WTC11 (cell line): ENCODE data around the gene PTPN12. TPM values are rescaled to one million over a fixed set of nuclear protein-coding genes. Genes with fewer than 3 reads are reported as not detected.

Experiments used
- ATAC-seq: fragments of 200-7000 bp; cut with Tn5 transposase; 2 replicates; pipeline ENCODE4 v1.10.0; 2021; ENCODE audit warnings: mild to moderate bottlenecking, moderate library complexity
- CTCF ChIA-PET: fragments of 300-600 bp; sonication (Branson Sonifier 250); formaldehyde crosslinking; loops from one replicate; lab custom pipeline; 2021; ENCODE audit warnings: antibody characterized with exemption; lab: Charles Lee
- POLR2A ChIA-PET: fragments of 350-600 bp; sonication (Branson Sonifier 250); formaldehyde crosslinking; loops from one replicate; lab custom pipeline; 2021; ENCODE audit warnings: antibody characterized with exemption; lab: Charles Lee
- DNase-seq: peaks from one replicate; pipeline ENCODE4 v3.0.0; 2021; ENCODE audit warnings: low spot score
- H3K27ac Mint-ChIP-seq: 2 replicates; pipeline ENCODE4 v1.8.0; 2021; ENCODE audit warnings: mixed read lengths
- H3K27me3 Mint-ChIP-seq: 2 replicates; pipeline ENCODE4 v1.8.0; 2021; ENCODE audit warnings: low read depth, mild to moderate bottlenecking, moderate library complexity, mixed read lengths
- H3K36me3 Mint-ChIP-seq: 2 replicates; pipeline ENCODE4 v1.8.0; 2021; ENCODE audit warnings: mixed read lengths
- H3K4me1 Mint-ChIP-seq: 2 replicates; pipeline ENCODE4 v1.8.0; 2022; ENCODE audit warnings: mixed read lengths
- H3K4me3 Mint-ChIP-seq: 2 replicates; pipeline ENCODE4 v1.8.0; 2021; ENCODE audit warnings: mild to moderate bottlenecking, moderate library complexity, mixed read lengths
- H3K9me3 Mint-ChIP-seq: 2 replicates; pipeline ENCODE4 v1.8.0; 2021; ENCODE audit warnings: mixed read lengths
- ATF6 ChIP-seq: sonication (generic); formaldehyde crosslinking; IDR thresholded peaks from 2 replicates; pipeline ENCODE4 v1.8.1; 2023; ENCODE audit warnings: mild to moderate bottlenecking, missing genetic modification reagents
- CTCF ChIP-seq: fragments of 200-600 bp; IDR thresholded peaks from 2 replicates; pipeline ENCODE4 v1.8.0; 2022; ENCODE audit warnings: antibody characterized with exemption
- EMX1 ChIP-seq: fragments of 250-450 bp; sonication (Bioruptor Pico); IDR thresholded peaks from 2 replicates; pipeline ENCODE4 v1.8.0; 2021; ENCODE audit warnings: mild to moderate bottlenecking
- JAZF1 ChIP-seq: fragments of 250-450 bp; sonication (Bioruptor Pico); IDR thresholded peaks from 2 replicates; pipeline ENCODE4 v1.9.0; 2021; ENCODE audit warnings: moderate library complexity, mild to moderate bottlenecking, inconsistent platforms
- JUN ChIP-seq: sonication (generic); formaldehyde crosslinking; IDR thresholded peaks from 2 replicates; pipeline ENCODE4 v1.8.0; 2023; ENCODE audit warnings: mild to moderate bottlenecking, missing genetic modification reagents
- NR1H2 ChIP-seq: sonication (generic); formaldehyde crosslinking; IDR thresholded peaks from 2 replicates; pipeline ENCODE4 v1.9.0; 2021; ENCODE audit warnings: mild to moderate bottlenecking, moderate library complexity, missing genetic modification reagents
- OVOL2 ChIP-seq: fragments of 250-450 bp; sonication (Bioruptor Pico); IDR thresholded peaks from 2 replicates; pipeline ENCODE4 v1.9.0; 2021; ENCODE audit warnings: mild to moderate bottlenecking, borderline replicate concordance
- PRRX2 ChIP-seq: fragments of 250-450 bp; sonication (Bioruptor Pico); IDR thresholded peaks from 2 replicates; pipeline ENCODE4 v1.8.0; 2021; ENCODE audit warnings: mild to moderate bottlenecking
- RELA ChIP-seq: sonication (generic); formaldehyde crosslinking; IDR thresholded peaks from 2 replicates; pipeline ENCODE4 v1.8.1; 2022; ENCODE audit warnings: missing genetic modification reagents, mild to moderate bottlenecking, borderline replicate concordance
- SMAD4 ChIP-seq: sonication (generic); formaldehyde crosslinking; IDR thresholded peaks from 2 replicates; pipeline ENCODE4 v1.8.0; 2022; ENCODE audit warnings: mild to moderate bottlenecking, missing genetic modification reagents
- STAT6 ChIP-seq: sonication (generic); formaldehyde crosslinking; conservative IDR thresholded peaks from 2 replicates; pipeline ENCODE4 v1.8.1; 2023; ENCODE audit warnings: mild to moderate bottlenecking, low read depth, missing genetic modification reagents, moderate library complexity
- total RNA-seq: library from RNA; stranded (reverse); gene quantifications from 3 replicates; pipeline ENCODE4 v1.2.3, GENCODE V29; 2021
- TF ChIP-seq, protein P1 (sequence below): sonication (generic); formaldehyde crosslinking; IDR thresholded peaks from 2 replicates; pipeline ENCODE4 v1.8.1; 2022; ENCODE audit warnings: missing genetic modification reagents, borderline replicate concordance
- TF ChIP-seq, protein P2 (sequence below): sonication (generic); formaldehyde crosslinking; IDR thresholded peaks from 2 replicates; pipeline ENCODE4 v1.8.0; 2022; ENCODE audit warnings: mild to moderate bottlenecking, missing genetic modification reagents
- TF ChIP-seq, protein P3 (sequence below): fragments of 250-450 bp; sonication (Bioruptor Pico); IDR thresholded peaks from 2 replicates; pipeline ENCODE4 v1.9.0; 2021; ENCODE audit warnings: moderate library complexity, mild to moderate bottlenecking, inconsistent platforms, borderline replicate concordance
- TF ChIP-seq, protein P4 (sequence below): sonication (generic); formaldehyde crosslinking; IDR thresholded peaks from 2 replicates; pipeline ENCODE4 v1.8.1; 2023; ENCODE audit warnings: mild to moderate bottlenecking, moderate library complexity, missing genetic modification reagents

The PTPN12 gene
- total RNA-seq, 1 experiment from 2014 or later = 102 TPM

- TF ChIP-seq STAT6 (CRISPR knock-in tag) (no peak), JUN (no peak)
Measured at GRCh38 chr7:77685233-77685632, 148.1 kb downstream of the PTPN12 start (continued).

- peak overlapping the region; percentile 96 for H3K27ac Mint-ChIP-seq
- DNase-seq = no peak
- H3K4me1 Mint-ChIP-seq = peaks cover 43% of the 10 kb centered on the region
- no peaks in the 10 kb centered on the region for H3K27me3 Mint-ChIP-seq
- 0 out of 2 replicates have a peak, but pooled peaks cover 3% of the 10 kb centered on the region for H3K9me3 Mint-ChIP-seq
- no peak overlapping the region for H3K4me3 Mint-ChIP-seq
- TF ChIP-seq, protein P1, sequence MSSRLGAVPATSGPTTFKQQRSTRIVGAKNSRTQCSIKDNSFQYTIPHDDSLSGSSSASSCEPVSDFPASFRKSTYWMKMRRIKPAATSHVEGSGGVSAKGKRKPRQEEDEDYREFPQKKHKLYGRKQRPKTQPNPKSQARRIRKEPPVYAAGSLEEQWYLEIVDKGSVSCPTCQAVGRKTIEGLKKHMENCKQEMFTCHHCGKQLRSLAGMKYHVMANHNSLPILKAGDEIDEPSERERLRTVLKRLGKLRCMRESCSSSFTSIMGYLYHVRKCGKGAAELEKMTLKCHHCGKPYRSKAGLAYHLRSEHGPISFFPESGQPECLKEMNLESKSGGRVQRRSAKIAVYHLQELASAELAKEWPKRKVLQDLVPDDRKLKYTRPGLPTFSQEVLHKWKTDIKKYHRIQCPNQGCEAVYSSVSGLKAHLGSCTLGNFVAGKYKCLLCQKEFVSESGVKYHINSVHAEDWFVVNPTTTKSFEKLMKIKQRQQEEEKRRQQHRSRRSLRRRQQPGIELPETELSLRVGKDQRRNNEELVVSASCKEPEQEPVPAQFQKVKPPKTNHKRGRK (CRISPR knock-in tag) = no peak
- TF ChIP-seq NR1H2 = no peak
- TF ChIP-seq STAT6 (CRISPR knock-in tag) = no peak
- ATAC-seq = no peak
- H3K36me3 Mint-ChIP-seq = peaks cover 43% of the 10 kb centered on the region
- CTCF ChIA-PET = interaction anchor here (0.6 kb wide), 1 partner anchor 72 kb away, joined by 3 read pairs; no protein-coding TSS in a partner anchor
- POLR2A ChIA-PET = interaction anchor here (1.1 to 1.6 kb wide), 2 partner anchors 9 to 13 kb away, joined by 3 to 4 read pairs; partner anchors contain the start of gene RSBN1L
Measured at GRCh38 chr7:77687100-77687746, 150.1 kb downstream of the PTPN12 start.

DNA sequence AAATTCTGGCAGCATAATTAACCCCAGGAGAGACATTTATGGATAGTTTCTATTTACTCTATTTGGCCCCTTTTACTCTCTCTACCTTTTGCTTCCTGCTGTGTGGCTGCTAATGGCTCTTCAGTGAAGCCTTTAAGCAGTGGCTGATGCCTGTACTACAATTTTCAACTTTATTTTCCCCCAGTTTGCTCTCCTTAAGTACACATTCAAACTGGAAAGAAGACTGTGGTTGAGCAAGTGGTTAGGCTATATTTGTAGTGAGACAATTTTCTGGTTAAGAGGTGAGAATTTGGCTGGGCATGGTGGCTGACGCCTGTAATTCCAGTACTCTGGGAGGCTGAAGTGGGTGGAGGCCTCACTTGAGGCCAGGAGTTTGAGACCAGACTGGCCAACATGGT is 150.7 kb downstream of the PTPN12 start:
- TF ChIP-seq CTCF = no peak
- TF ChIP-seq, protein P2, sequence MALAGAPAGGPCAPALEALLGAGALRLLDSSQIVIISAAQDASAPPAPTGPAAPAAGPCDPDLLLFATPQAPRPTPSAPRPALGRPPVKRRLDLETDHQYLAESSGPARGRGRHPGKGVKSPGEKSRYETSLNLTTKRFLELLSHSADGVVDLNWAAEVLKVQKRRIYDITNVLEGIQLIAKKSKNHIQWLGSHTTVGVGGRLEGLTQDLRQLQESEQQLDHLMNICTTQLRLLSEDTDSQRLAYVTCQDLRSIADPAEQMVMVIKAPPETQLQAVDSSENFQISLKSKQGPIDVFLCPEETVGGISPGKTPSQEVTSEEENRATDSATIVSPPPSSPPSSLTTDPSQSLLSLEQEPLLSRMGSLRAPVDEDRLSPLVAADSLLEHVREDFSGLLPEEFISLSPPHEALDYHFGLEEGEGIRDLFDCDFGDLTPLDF (CRISPR knock-in tag) = no peak
- no peak for TF ChIP-seq SMAD4 (CRISPR knock-in tag)
- no peak for TF ChIP-seq PRRX2
- TF ChIP-seq JAZF1 (CRISPR knock-in tag) = no peak
- TF ChIP-seq RELA (CRISPR knock-in tag) = no peak
- TF ChIP-seq ATF6 = no peak
- no peak for TF ChIP-seq EMX1 (CRISPR knock-in tag)
- TF ChIP-seq, protein P3, sequence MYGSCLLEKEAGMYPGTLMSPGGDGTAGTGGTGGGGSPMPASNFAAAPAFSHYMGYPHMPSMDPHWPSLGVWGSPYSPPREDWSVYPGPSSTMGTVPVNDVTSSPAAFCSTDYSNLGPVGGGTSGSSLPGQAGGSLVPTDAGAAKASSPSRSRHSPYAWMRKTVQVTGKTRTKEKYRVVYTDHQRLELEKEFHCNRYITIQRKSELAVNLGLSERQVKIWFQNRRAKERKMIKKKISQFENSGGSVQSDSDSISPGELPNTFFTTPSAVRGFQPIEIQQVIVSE (CRISPR knock-in tag) = no peak
- no peak for TF ChIP-seq OVOL2 (CRISPR knock-in tag)
- TF ChIP-seq, protein P4, sequence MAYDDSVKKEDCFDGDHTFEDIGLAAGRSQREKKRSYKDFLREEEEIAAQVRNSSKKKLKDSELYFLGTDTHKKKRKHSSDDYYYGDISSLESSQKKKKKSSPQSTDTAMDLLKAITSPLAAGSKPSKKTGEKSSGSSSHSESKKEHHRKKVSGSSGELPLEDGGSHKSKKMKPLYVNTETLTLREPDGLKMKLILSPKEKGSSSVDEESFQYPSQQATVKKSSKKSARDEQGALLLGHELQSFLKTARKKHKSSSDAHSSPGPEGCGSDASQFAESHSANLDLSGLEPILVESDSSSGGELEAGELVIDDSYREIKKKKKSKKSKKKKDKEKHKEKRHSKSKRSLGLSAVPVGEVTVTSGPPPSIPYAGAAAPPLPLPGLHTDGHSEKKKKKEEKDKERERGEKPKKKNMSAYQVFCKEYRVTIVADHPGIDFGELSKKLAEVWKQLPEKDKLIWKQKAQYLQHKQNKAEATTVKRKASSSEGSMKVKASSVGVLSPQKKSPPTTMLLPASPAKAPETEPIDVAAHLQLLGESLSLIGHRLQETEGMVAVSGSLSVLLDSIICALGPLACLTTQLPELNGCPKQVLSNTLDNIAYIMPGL (CRISPR knock-in tag) = no peak
- H3K4me3 Mint-ChIP-seq = no peak overlapping the region
- DNase-seq (no peak), ATAC-seq (no peak)
- peaks cover 46% of the 10 kb centered on the region for H3K4me1 Mint-ChIP-seq
- peaks cover 38% of the 10 kb centered on the region for H3K36me3 Mint-ChIP-seq
- H3K27me3 Mint-ChIP-seq = no peaks in the 10 kb centered on the region
- H3K27ac Mint-ChIP-seq = peak overlapping the region; percentile 96
- POLR2A ChIA-PET = interaction anchor here (1.1 to 1.6 kb wide), 2 partner anchors 8 to 13 kb away, joined by 3 to 4 read pairs; partner anchors contain the start of gene RSBN1L
- 0 out of 2 replicates have a peak, but pooled peaks cover 3% of the 10 kb centered on the region for H3K9me3 Mint-ChIP-seq
- CTCF ChIA-PET = no interaction called here
